ENCODE data around the gene FTO.

DNA sequence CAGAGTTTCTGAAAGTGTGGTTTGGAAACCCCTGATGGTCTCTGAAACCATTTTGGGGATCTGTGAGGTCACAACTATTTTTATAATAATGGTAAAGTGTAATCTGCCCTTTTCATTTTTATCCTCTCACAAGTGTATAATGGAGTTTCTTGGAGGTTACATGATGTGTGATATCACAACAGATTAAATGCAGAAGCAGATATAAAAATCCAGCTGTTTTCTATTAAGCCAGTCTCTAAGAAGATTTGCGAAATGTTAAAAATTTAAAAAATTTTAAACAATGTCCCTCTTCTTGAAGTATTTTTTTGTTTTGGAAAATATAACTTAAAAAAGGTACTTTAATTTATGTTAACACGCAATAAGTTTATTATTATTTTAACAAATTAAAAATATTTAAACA, 49.0 kb upstream of the FTO start:
- TF ChIP-seq, protein P1, sequence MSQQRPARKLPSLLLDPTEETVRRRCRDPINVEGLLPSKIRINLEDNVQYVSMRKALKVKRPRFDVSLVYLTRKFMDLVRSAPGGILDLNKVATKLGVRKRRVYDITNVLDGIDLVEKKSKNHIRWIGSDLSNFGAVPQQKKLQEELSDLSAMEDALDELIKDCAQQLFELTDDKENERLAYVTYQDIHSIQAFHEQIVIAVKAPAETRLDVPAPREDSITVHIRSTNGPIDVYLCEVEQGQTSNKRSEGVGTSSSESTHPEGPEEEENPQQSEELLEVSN (IDR thresholded peaks at IDR 0.05), result no peak
- TF ChIP-seq NRF1 (IDR thresholded peaks at IDR 0.05; ENCODE audit: low read depth, low read length) (no peak), CTCF (IDR thresholded peaks at IDR 0.05; ENCODE audit: control extremely low read depth in 1 of 3, insufficient read depth in 1 of 3, low read depth in 1 of 3, low read length in 3 of 3) (no peak), SIRT6 (IDR thresholded peaks at IDR 0.05; ENCODE audit: low read length) (no peak), POLR2A (IDR thresholded peaks at IDR 0.05; ENCODE audit: control extremely low read depth in 1 of 2, low read depth in 2 of 2, low read length in 2 of 2) (no peak), EP300 (IDR thresholded peaks at IDR 0.05; ENCODE audit: borderline replicate concordance in 1 of 2, low read depth in 2 of 2, low read length in 2 of 2) (no peak), POLR2AphosphoS5 (IDR thresholded peaks at IDR 0.05; ENCODE audit: low read depth, low read length) (no peak), TCF12 (IDR thresholded peaks at IDR 0.05; ENCODE audit: low read depth, low read length) (no peak), HDAC6 (IDR thresholded peaks at IDR 0.05; ENCODE audit: low read depth, low read length) (no peak), CBX5 (IDR thresholded peaks at IDR 0.05; ENCODE audit: low read depth, low read length) (no peak), CEBPB (IDR thresholded peaks at IDR 0.05; ENCODE audit: low read depth, low read length) (no peak)

All from H1 (cell line).